GM23248 (cell line): ENCODE results near the gene CYP26B1. TPM values are rescaled to one million over a fixed set of nuclear protein-coding genes. Genes with fewer than 3 reads are reported as not detected.

Source experiments
- DNase-seq: peaks from one replicate; pipeline ENCODE4 v3.0.0-alpha.2; 2015
- H2AFZ ChIP-seq: fragments of 200-600 bp; sonication (generic); 2 replicates; pipeline ENCODE4 v1.6.1; 2016; ENCODE audit warnings: antibody characterized with exemption
- H3F3A ChIP-seq: fragments of 200-600 bp; sonication (generic); 2 replicates; pipeline ENCODE4 v1.6.1; 2016; ENCODE audit warnings: mild to moderate bottlenecking, antibody characterized with exemption, mixed run types; ENCODE audit not compliant: insufficient read depth
- H3K27ac ChIP-seq: fragments of 200-600 bp; sonication (generic); 2 replicates; pipeline ENCODE4 v1.5.1; 2016; ENCODE audit warnings: mild to moderate bottlenecking
- H3K27me3 ChIP-seq: fragments of 200-600 bp; sonication (generic); replicated peaks from 2 replicates; pipeline ENCODE4 v1.6.1; 2016; ENCODE audit warnings: mild to moderate bottlenecking; ENCODE audit not compliant: insufficient read depth
- H3K36me3 ChIP-seq: fragments of 200-600 bp; sonication (generic); 2 replicates; pipeline ENCODE4 v1.6.1; 2016; ENCODE audit warnings: low read depth, mild to moderate bottlenecking
- H3K4me1 ChIP-seq: fragments of 200-600 bp; sonication (generic); 2 replicates; pipeline ENCODE4 v1.6.1; 2016; ENCODE audit warnings: mild to moderate bottlenecking; ENCODE audit not compliant: insufficient read depth
- H3K4me2 ChIP-seq: fragments of 200-600 bp; sonication (generic); one replicate; pipeline ENCODE4 v1.6.1; 2016; ENCODE audit warnings: mild to moderate bottlenecking; ENCODE audit not compliant: unreplicated experiment
- H3K4me3 ChIP-seq: fragments of 200-600 bp; sonication (generic); 2 replicates; pipeline ENCODE4 v1.5.1; 2016; ENCODE audit warnings: mild to moderate bottlenecking
- H3K79me2 ChIP-seq: fragments of 200-600 bp; sonication (generic); 2 replicates; pipeline ENCODE4 v1.6.1; 2016; ENCODE audit warnings: mild to moderate bottlenecking; ENCODE audit not compliant: insufficient read depth
- H3K9ac ChIP-seq: fragments of 200-600 bp; sonication (generic); 2 replicates; pipeline ENCODE4 v1.6.1; 2016; ENCODE audit warnings: mild to moderate bottlenecking
- H3K9me2 ChIP-seq: fragments of 200-600 bp; sonication (generic); 2 replicates; pipeline ENCODE4 v1.6.1; 2016; ENCODE audit warnings: mixed run types, mild to moderate bottlenecking, moderate library complexity; ENCODE audit not compliant: insufficient read depth
- H3K9me3 ChIP-seq: fragments of 200-600 bp; sonication (generic); one replicate; pipeline ENCODE4 v1.6.1; 2017; ENCODE audit warnings: low read depth
- H4K20me1 ChIP-seq: fragments of 200-600 bp; sonication (generic); 2 replicates; pipeline ENCODE4 v1.6.0; 2016; ENCODE audit not compliant: insufficient read depth
- EZH2 ChIP-seq: fragments of 200-600 bp; sonication (generic); IDR thresholded peaks from 2 replicates; pipeline ENCODE4 v1.6.1; 2018; ENCODE audit warnings: antibody characterized with exemption, mild to moderate bottlenecking; ENCODE audit not compliant: insufficient read depth, poor library complexity, severe bottlenecking
- EZH2phosphoT487 ChIP-seq: fragments of 200-600 bp; sonication (generic); IDR thresholded peaks from 2 replicates; pipeline ENCODE4 v1.6.1; 2018; ENCODE audit warnings: antibody characterized with exemption, moderate library complexity, mild to moderate bottlenecking, low read depth; ENCODE audit not compliant: insufficient read depth
- WGBS, 2 experiments: methylation state at CpG; one replicate each; pipeline ENCODE4 v1.1.6; 2015 to 2017; ENCODE audit warnings: low lambda C conversion rate in 2 of 2, low coverage in 1 of 2; ENCODE audit errors: missing lambda C conversion rate in 2 of 2; 5-methylcytosine and 5-hydroxymethylcytosine counted together
- in situ Hi-C: fragments of 300-500 bp; cut with MboI; formaldehyde crosslinking; loops from 2 replicates; pipeline ENCODE4 v1.15.0; 2020
- polyA plus RNA-seq: library from polyadenylated mRNA; unstranded; fragments of >200 nt; fragmentation: Nextera tagmentation; extraction: Ambion mirVana; gene quantifications from 2 replicates; pipeline ENCODE4 v1.2.1, GENCODE V29; 2016
- total RNA-seq: library from RNA; depleted of rRNA; stranded (reverse); fragments of >200 nt; shearing (Covaris generic); gene quantifications from 2 replicates; pipeline ENCODE4 v1.2.3, GENCODE V29; 2014

Gene CYP26B1
- total and polyA plus RNA-seq, 2 experiments from 2014 or later, result 0.23 to 0.32 TPM

DNA sequence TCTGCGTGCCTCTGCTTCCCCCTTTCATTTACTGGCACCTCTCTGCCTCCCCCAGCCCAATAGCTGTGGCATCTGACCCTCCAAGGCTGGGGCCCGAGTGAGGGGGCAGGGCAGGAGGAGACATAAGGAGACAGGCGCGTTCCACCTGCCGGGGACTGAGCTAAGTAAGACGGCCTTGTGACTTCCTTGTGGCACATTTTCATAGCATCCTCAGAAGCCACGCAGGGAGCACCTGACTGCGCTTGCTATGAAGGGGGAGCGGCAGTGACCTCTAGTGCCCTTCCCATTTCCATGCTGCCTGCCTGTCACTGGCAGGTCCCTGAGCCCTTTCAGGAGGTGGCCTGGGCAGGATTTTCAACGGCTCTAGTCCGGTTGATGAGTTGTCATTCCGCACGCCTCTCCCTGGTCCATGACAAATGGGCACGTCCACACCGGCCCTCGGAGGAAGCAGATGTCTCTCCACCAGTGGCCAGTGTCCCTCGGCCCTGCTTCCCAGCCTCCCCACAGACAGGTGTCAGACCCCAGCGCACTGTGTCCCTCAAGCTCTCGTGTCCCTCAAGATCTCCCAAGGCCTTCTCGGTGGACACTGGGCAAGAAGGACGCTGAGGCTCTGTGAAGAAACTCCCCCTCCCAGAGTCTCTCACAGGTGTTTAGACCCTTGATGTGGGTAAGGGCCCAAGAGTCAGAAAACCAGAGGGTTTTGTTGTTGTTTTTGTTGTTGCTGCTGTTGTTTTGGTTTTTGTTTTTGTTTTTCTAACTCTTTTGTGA, 42.7 kb downstream of the CYP26B1 start:
- no peak for DNase-seq
- Histone ChIP-seq H3K79me2 (no peaks in the 10 kb centered on the region), H3K9me3 (no peaks in the 10 kb centered on the region), H3K9ac (no peak overlapping the region), H3K9me2 (no peaks in the 10 kb centered on the region), H3K4me1 (peaks cover 12% of the 10 kb centered on the region), H3F3A (peaks cover 12% of the 10 kb centered on the region), H3K36me3 (no peaks in the 10 kb centered on the region), H3K27me3 (0 out of 2 replicates have a peak, but pooled peaks cover 10% of the 10 kb centered on the region), H3K27ac (no peak overlapping the region), H3K4me3 (no peak overlapping the region), H2AFZ (no peak overlapping the region), H4K20me1 (no peaks in the 10 kb centered on the region), H3K4me2 (no peak overlapping the region)
- WGBS, 2 experiments, result 82 to 84% methylated on average over 21 of the region's 21 CpGs
- in situ Hi-C loops, result no loop called here
- no peak for TF ChIP-seq EZH2
- TF ChIP-seq EZH2phosphoT487, result no peak

DNA sequence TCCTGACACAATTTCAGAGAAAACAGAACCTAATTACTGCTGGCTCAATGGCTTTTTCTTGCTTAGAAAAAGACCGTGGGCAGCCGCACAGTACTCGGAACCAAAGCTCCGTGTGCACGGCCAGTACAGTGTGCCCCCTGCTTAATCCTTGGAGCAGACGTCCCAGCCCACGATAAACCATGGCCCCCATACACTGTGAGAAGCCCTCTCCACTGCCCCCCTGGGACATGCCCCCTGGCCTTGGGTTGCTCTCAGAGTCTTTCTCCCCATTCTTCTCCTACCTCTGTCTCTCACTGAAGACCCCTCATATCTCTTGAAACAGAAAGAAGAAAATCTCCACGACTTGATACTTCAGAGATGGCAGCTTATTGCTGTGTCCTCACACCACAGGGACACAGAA, 44.0 kb downstream of the CYP26B1 start:
- Histone ChIP-seq H3K9me3 (no peaks in the 10 kb centered on the region), H3K9ac (no peak overlapping the region), H3K36me3 (no peaks in the 10 kb centered on the region), H4K20me1 (no peaks in the 10 kb centered on the region), H2AFZ (no peak overlapping the region), H3K79me2 (no peaks in the 10 kb centered on the region), H3K9me2 (no peaks in the 10 kb centered on the region), H3K4me2 (no peak overlapping the region), H3K27ac (no peak overlapping the region), H3K4me1 (peaks cover 11% of the 10 kb centered on the region), H3F3A (peaks cover 7% of the 10 kb centered on the region), H3K27me3 (0 out of 2 replicates have a peak, but pooled peaks cover 13% of the 10 kb centered on the region), H3K4me3 (no peak overlapping the region)
- TF ChIP-seq EZH2 (no peak), EZH2phosphoT487 (no peak)
- in situ Hi-C loops, result no loop called here
- DNase-seq, result no peak
- 88 to 94% methylated on average over 8 of the region's 8 CpGs for WGBS, 2 experiments

DNA sequence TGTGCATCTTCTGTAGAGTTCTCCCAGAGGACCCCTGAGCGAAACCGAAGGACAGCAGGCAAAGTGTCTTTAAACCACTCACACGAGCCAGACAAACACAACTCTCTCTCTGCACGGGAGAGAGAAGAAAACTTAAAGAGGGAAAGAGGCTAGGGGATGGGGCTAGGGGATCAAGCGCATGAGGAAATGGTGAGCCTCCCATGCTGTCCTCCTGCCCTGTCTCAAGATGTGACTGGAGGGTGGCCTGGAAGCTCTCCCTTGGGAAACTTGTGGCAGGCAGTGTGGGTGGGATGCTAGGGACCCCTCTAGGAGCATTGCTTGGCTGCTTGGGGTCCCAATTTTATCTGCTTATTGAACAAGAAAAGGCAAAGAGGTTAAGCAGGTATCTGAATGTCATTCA, 44.5 kb downstream of the CYP26B1 start:
- 85 to 87% methylated on average over 5 of the region's 5 CpGs for WGBS, 2 experiments
- H3K36me3 ChIP-seq, result no peaks in the 10 kb centered on the region
- TF ChIP-seq EZH2 (no peak), EZH2phosphoT487 (no peak)
- H3K79me2 ChIP-seq, result no peaks in the 10 kb centered on the region
- in situ Hi-C loops, result no loop called here
- no peaks in the 10 kb centered on the region for H3K9me2 ChIP-seq
- no peak overlapping the region for H3K4me2 ChIP-seq
- no peak for DNase-seq
- H4K20me1 ChIP-seq, result no peaks in the 10 kb centered on the region
- no peak overlapping the region for H3K27ac ChIP-seq
- 0 out of 2 replicates have a peak, but pooled peaks cover 15% of the 10 kb centered on the region for H3K27me3 ChIP-seq
- no peak overlapping the region for H2AFZ ChIP-seq
- H3F3A ChIP-seq, result peaks cover 3% of the 10 kb centered on the region
- no peak overlapping the region for H3K4me3 ChIP-seq
- peaks cover 5% of the 10 kb centered on the region for H3K4me1 ChIP-seq
- H3K9me3 ChIP-seq, result no peaks in the 10 kb centered on the region
- H3K9ac ChIP-seq, result no peak overlapping the region

DNA sequence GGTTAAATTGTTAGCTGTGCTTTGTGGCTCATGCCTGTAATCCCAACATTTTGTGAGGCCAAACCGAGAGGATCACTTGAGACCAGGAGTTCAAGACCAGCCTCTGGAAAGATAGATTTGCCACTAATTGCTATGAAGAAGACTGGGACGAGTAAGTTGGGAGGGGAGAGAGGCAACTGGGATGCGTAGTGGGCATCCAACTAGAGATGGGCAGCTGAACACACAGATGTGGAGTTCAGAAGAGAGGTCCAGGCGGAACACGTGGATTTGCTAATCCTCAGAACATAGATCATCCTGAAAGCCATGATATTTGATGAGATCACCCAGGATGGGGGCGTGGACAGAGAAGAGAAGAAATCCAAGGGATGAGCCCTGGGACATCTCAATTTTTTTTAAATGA, 48.7 kb downstream of the CYP26B1 start:
- no peaks in the 10 kb centered on the region for H3K79me2 ChIP-seq
- H3K9ac ChIP-seq, result no peak overlapping the region
- WGBS, 2 experiments, result 23 to 33% methylated on average over 6 of the region's 6 CpGs
- no peak overlapping the region for H3K27ac ChIP-seq
- H3K9me3 ChIP-seq, result no peaks in the 10 kb centered on the region
- no peak overlapping the region for H2AFZ ChIP-seq
- peaks cover 26% of the 10 kb centered on the region; the same call in 1 of the 2 replicates for H3K27me3 ChIP-seq
- DNase-seq, result peak; percentile 16
- H4K20me1 ChIP-seq, result no peaks in the 10 kb centered on the region
- in situ Hi-C loops, result no loop called here
- no peaks in the 10 kb centered on the region for H3K9me2 ChIP-seq
- H3K4me2 ChIP-seq, result no peak overlapping the region
- no peak overlapping the region for H3K4me3 ChIP-seq
- H3K4me1 ChIP-seq, result no peaks in the 10 kb centered on the region
- no peak for TF ChIP-seq EZH2phosphoT487
- TF ChIP-seq EZH2, result no peak
- no peaks in the 10 kb centered on the region for H3F3A ChIP-seq
- H3K36me3 ChIP-seq, result no peaks in the 10 kb centered on the region
